ENCODE measurements around the gene SPIRE1. TPM values are rescaled to one million over a fixed set of nuclear protein-coding genes. Genes with fewer than 3 reads are reported as not detected.
"Not testable (repeated sequence)": the region's sequence is repeated elsewhere in the genome, so short reads cannot be mapped to it uniquely, and the experiment has no call there.

The SPIRE1 gene
- total RNA-seq, 2 experiments from 2014 or later: 2.8 to 4.4 TPM

- CTCF ChIA-PET: no interaction called here
- H3K4me1 Mint-ChIP-seq (ENCODE audit: low read depth): no peaks in the 10 kb centered on the region
These were observed 98.6 kb downstream of the SPIRE1 start for GRCh38 chr18:12559319-12559718.

GRCh38 chr18:12556946-12557806, 100.7 kb downstream of the SPIRE1 start:
- ChIA-PET CTCF (no interaction called here), POLR2A (no interaction called here)
- no peaks in the 10 kb centered on the region for H3K4me1 Mint-ChIP-seq (ENCODE audit: low read depth)
- H3K27ac Mint-ChIP-seq: no peak overlapping the region
- no peak for TF ChIP-seq CTCF (IDR thresholded peaks at IDR 0.05)
- no peaks in the 10 kb centered on the region for H3K36me3 Mint-ChIP-seq (ENCODE audit: low read depth)
- DNase-seq (no peak), ATAC-seq (no peak)
- intact Hi-C loops (cut with micrococcal nuclease): no loop called here
- no peak overlapping the region for H3K4me3 Mint-ChIP-seq
- H3K9me3 Mint-ChIP-seq: peaks cover 10% of the 10 kb centered on the region
- H3K27me3 Mint-ChIP-seq: no peaks in the 10 kb centered on the region

More at GRCh38 chr18:12559319-12559718, 98.6 kb downstream of the SPIRE1 start:
- POLR2A ChIA-PET: no interaction called here
- no peak overlapping the region for H3K4me3 Mint-ChIP-seq
- H3K27me3 Mint-ChIP-seq: no peaks in the 10 kb centered on the region
- intact Hi-C loops (cut with micrococcal nuclease): no loop called here
- TF ChIP-seq CTCF (IDR thresholded peaks at IDR 0.05): no peak
- H3K9me3 Mint-ChIP-seq: peaks cover 8% of the 10 kb centered on the region
- DNase-seq (no peak), ATAC-seq (no peak)
- no peak overlapping the region for H3K27ac Mint-ChIP-seq
- H3K36me3 Mint-ChIP-seq (ENCODE audit: low read depth): no peaks in the 10 kb centered on the region

GRCh38 chr18:12554796-12555388, 103.0 kb downstream of the SPIRE1 start:
- Mint-ChIP-seq H3K36me3 (ENCODE audit: low read depth) (no peaks in the 10 kb centered on the region), H3K9me3 (peaks cover 10% of the 10 kb centered on the region), H3K4me3 (no peak overlapping the region), H3K27me3 (no peaks in the 10 kb centered on the region), H3K27ac (no peak overlapping the region), H3K4me1 (ENCODE audit: low read depth) (no peaks in the 10 kb centered on the region)
- CTCF ChIA-PET: no interaction called here
- no peak for ATAC-seq
- POLR2A ChIA-PET: no interaction called here
- TF ChIP-seq CTCF (IDR thresholded peaks at IDR 0.05): no peak
- intact Hi-C loops (cut with micrococcal nuclease): no loop called here
- DNase-seq: no peak

- Mint-ChIP-seq H3K9me3 (peaks cover 7% of the 10 kb centered on the region), H3K4me3 (no peak overlapping the region), H3K36me3 (ENCODE audit: low read depth) (no peaks in the 10 kb centered on the region), H3K4me1 (ENCODE audit: low read depth) (no peaks in the 10 kb centered on the region), H3K27ac (no peak overlapping the region), H3K27me3 (no peaks in the 10 kb centered on the region)
- no peak for DNase-seq
- intact Hi-C loops (cut with micrococcal nuclease): no loop called here
- ChIA-PET CTCF (no interaction called here), POLR2A (no interaction called here)
- TF ChIP-seq CTCF (IDR thresholded peaks at IDR 0.05): no peak
- no peak for ATAC-seq
These were observed 105.0 kb downstream of the SPIRE1 start for GRCh38 chr18:12552879-12553242.

- H3K4me1 Mint-ChIP-seq (ENCODE audit: low read depth); DNase-seq; H3K27me3 Mint-ChIP-seq; ATAC-seq; intact Hi-C loops (cut with micrococcal nuclease); H3K36me3 Mint-ChIP-seq (ENCODE audit: low read depth); H3K27ac Mint-ChIP-seq; POLR2A ChIA-PET; CTCF ChIA-PET; H3K4me3 Mint-ChIP-seq; H3K9me3 Mint-ChIP-seq: not testable (repeated sequence)
These were observed 105.7 kb downstream of the SPIRE1 start for GRCh38 chr18:12551943-12552878.

- intact Hi-C loops (cut with micrococcal nuclease); H3K27me3 Mint-ChIP-seq; H3K27ac Mint-ChIP-seq; ATAC-seq; H3K4me1 Mint-ChIP-seq (ENCODE audit: low read depth); POLR2A ChIA-PET; DNase-seq; H3K36me3 Mint-ChIP-seq (ENCODE audit: low read depth); CTCF ChIA-PET; H3K4me3 Mint-ChIP-seq; H3K9me3 Mint-ChIP-seq: not testable (repeated sequence)
These were observed 106.4 kb downstream of the SPIRE1 start for GRCh38 chr18:12551466-12551865.
